ENCODE data around the gene STARD13.
"Not testable (repeated sequence)": the region's sequence is repeated elsewhere in the genome, so short reads cannot be mapped to it uniquely, and the experiment has no call there.

Gene STARD13

GRCh38 chr13:33168321-33168960 is 117.1 kb downstream of the STARD13 start:
- no peak for DNase-seq

GRCh38 chr13:33167491-33167890 is 118.1 kb downstream of the STARD13 start:
- DNase-seq = no peak

- no peak for DNase-seq
These were observed 119.8 kb downstream of the STARD13 start for GRCh38 chr13:33165787-33166186.

- DNase-seq = no peak
These were observed 121.2 kb downstream of the STARD13 start for GRCh38 chr13:33164331-33164730.

- DNase-seq = not testable (repeated sequence)
These were observed 122.8 kb downstream of the STARD13 start for GRCh38 chr13:33162725-33163124.

GRCh38 chr13:33158816-33159215 is 126.7 kb downstream of the STARD13 start:
- DNase-seq = no peak

- DNase-seq = no peak
These were observed 127.3 kb downstream of the STARD13 start for GRCh38 chr13:33158271-33158670.

GRCh38 chr13:33154911-33155310 is 130.6 kb downstream of the STARD13 start:
- no peak for DNase-seq

GRCh38 chr13:33153421-33154404 is 131.8 kb downstream of the STARD13 start:
- no peak for DNase-seq

GRCh38 chr13:33152389-33152788 is 133.2 kb downstream of the STARD13 start:
- no peak for DNase-seq

- no peak for DNase-seq
These were observed 134.9 kb downstream of the STARD13 start for GRCh38 chr13:33150662-33151061.

- DNase-seq = no peak
These were observed 135.4 kb downstream of the STARD13 start for GRCh38 chr13:33150126-33150525.

- no peak for DNase-seq
These were observed 137.7 kb downstream of the STARD13 start for GRCh38 chr13:33147832-33148231.

- no peak for DNase-seq
These were observed 138.5 kb downstream of the STARD13 start for GRCh38 chr13:33146843-33147611.

- DNase-seq = no peak
These were observed 139.9 kb downstream of the STARD13 start for GRCh38 chr13:33145667-33146066.

GRCh38 chr13:33144358-33144784 is 141.2 kb downstream of the STARD13 start:
- no peak for DNase-seq

GRCh38 chr13:33139780-33140535 is 145.6 kb downstream of the STARD13 start:
- no peak for DNase-seq

- DNase-seq = no peak
These were observed 146.4 kb downstream of the STARD13 start for GRCh38 chr13:33139184-33139583.

- DNase-seq = no peak
These were observed 147.1 kb downstream of the STARD13 start for GRCh38 chr13:33138441-33138840.

GRCh38 chr13:33137721-33138120 is 147.8 kb downstream of the STARD13 start:
- DNase-seq = no peak

- DNase-seq = no peak
These were observed 150.5 kb downstream of the STARD13 start for GRCh38 chr13:33135097-33135496.

GRCh38 chr13:33134213-33134612 is 151.3 kb downstream of the STARD13 start:
- DNase-seq = no peak
